ENCODE results near the gene CLASP1. TPM values are rescaled to one million over a fixed set of nuclear protein-coding genes. Genes with fewer than 3 reads are reported as not detected.
A peak's percentile ranks its signal among the peaks of the same experiment; 100 is the strongest.
"Not testable (repeated sequence)": the region's sequence is repeated elsewhere in the genome, so short reads cannot be mapped to it uniquely, and the experiment has no call there.

CLASP1 gene
- total RNA-seq, 1 experiment from 2014 or later: 45.9 TPM

DNA sequence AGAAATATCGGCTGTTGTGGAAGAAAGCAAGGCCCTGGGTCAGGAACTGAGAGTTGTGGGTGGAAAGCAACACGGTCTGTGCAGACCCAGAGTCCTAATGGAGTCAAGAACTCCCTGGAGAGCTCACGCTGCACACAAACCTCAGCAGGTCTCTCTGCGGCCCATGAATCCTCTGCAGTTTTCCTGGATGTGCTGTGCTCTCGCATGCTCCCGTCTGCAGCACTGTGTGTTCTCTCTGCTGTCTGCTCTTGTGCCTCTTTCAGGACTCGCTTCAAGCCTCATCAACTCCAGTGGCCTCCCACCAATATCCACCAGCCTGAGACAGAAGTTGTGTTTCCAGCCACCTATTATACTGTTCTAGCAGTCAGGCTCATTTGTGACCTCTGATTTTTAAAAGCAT lies 94.3 kb downstream of the CLASP1 start:
- no peak overlapping the region for H3K14ac ChIP-seq (ENCODE audit: insufficient read depth, low read length)
- Mint-ChIP-seq H3K4me3 (no peak overlapping the region), H3K9me3 (peaks cover 2 to 4% of the 10 kb centered on the region in 2 experiments; a peak in 2 of 5 replicates), H3K27ac (peak overlapping the region; percentile 58 to 82 (median 68); a peak in 5 of 7 replicates), H3K27me3 (ENCODE audit: low read depth) (no peaks in the 10 kb centered on the region), H3K4me1 (peaks cover 22 to 27% of the 10 kb centered on the region in 2 experiments), H3K36me3 (ENCODE audit: insufficient read depth in 1 of 3, low read depth in 3 of 3) (peaks cover 3 to 4% (median 3%) of the 10 kb centered on the region in 3 experiments; a peak in 6 of 7 replicates)
- H2BK20ac ChIP-seq (ENCODE audit: low read depth, low read length, poor library complexity, severe bottlenecking): no peak overlapping the region
- peaks cover 4% of the 10 kb centered on the region; the same call in 1 of the 2 replicates for H3K4me1 ChIP-seq (ENCODE audit: insufficient read depth, low read length)
- no peak overlapping the region for H3K18ac ChIP-seq (ENCODE audit: insufficient read length, low read depth, low read length)
- H4K20me1 ChIP-seq (ENCODE audit: control insufficient read depth, insufficient read depth, insufficient read length): no peaks in the 10 kb centered on the region
- no peak overlapping the region for H2AK5ac ChIP-seq (ENCODE audit: insufficient read length, low read length)
- no peak overlapping the region for H4K8ac ChIP-seq (replicated peaks; ENCODE audit: insufficient read length, low read depth, low read length)
- no peak overlapping the region for H2BK5ac ChIP-seq (ENCODE audit: insufficient read length, low read length)
- peaks cover 11% of the 10 kb centered on the region; the same call in 1 of the 2 replicates for H3K79me2 ChIP-seq (ENCODE audit: insufficient read depth, low read length)
- no peak overlapping the region for H4K91ac ChIP-seq (ENCODE audit: insufficient read length, low read depth, low read length)
- peaks cover 2% of the 10 kb centered on the region for H3K79me1 ChIP-seq (ENCODE audit: insufficient read depth, low read depth, low read length, poor library complexity, severe bottlenecking)
- H3K23ac ChIP-seq (ENCODE audit: insufficient read length, low read depth, low read length): no peak overlapping the region
- H2BK120ac ChIP-seq (ENCODE audit: low read depth, low read length, poor library complexity, severe bottlenecking): no peak overlapping the region
- H3K9ac ChIP-seq (ENCODE audit: extremely low read depth, insufficient read length, low read length): no peak overlapping the region
- H4K5ac ChIP-seq (ENCODE audit: insufficient read length, low read depth, low read length): no peak overlapping the region
- H2BK15ac ChIP-seq (ENCODE audit: low read depth, low read length): no peak overlapping the region
- no peak overlapping the region for H3K4ac ChIP-seq (ENCODE audit: low read depth, low read length)
- no peak overlapping the region for H3K4me2 ChIP-seq (ENCODE audit: insufficient read depth, insufficient read length, low read length)
- H3T11ph ChIP-seq (ENCODE audit: low read length): no peak overlapping the region
- no peak overlapping the region for H2BK12ac ChIP-seq (ENCODE audit: insufficient read length, low read depth, low read length)
- no peaks in the 10 kb centered on the region for H3K23me2 ChIP-seq (ENCODE audit: insufficient read length, low read depth, low read length, poor library complexity, severe bottlenecking)
- no peak overlapping the region for H2AFZ ChIP-seq (ENCODE audit: low read length)
- no peaks in the 10 kb centered on the region for H3K27me3 ChIP-seq (ENCODE audit: insufficient read depth, low read length)
- WGBS (ENCODE audit: extremely low coverage, insufficient read length, low lambda C conversion rate): no CpG with 5 or more reads among the region's 7 CpGs
- no peak for DNase-seq
- TF ChIP-seq, protein P1, sequence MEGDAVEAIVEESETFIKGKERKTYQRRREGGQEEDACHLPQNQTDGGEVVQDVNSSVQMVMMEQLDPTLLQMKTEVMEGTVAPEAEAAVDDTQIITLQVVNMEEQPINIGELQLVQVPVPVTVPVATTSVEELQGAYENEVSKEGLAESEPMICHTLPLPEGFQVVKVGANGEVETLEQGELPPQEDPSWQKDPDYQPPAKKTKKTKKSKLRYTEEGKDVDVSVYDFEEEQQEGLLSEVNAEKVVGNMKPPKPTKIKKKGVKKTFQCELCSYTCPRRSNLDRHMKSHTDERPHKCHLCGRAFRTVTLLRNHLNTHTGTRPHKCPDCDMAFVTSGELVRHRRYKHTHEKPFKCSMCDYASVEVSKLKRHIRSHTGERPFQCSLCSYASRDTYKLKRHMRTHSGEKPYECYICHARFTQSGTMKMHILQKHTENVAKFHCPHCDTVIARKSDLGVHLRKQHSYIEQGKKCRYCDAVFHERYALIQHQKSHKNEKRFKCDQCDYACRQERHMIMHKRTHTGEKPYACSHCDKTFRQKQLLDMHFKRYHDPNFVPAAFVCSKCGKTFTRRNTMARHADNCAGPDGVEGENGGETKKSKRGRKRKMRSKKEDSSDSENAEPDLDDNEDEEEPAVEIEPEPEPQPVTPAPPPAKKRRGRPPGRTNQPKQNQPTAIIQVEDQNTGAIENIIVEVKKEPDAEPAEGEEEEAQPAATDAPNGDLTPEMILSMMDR (conservative IDR thresholded peaks at IDR 0.05): no peak
- H3K9me3 ChIP-seq (ENCODE audit: control insufficient read depth, low read depth, low read length): no peaks in the 10 kb centered on the region
- H3K56ac ChIP-seq (ENCODE audit: insufficient read length, low read depth, low read length): no peak overlapping the region
- H3K27ac ChIP-seq (ENCODE audit: insufficient read length, low read depth, low read length): no peak overlapping the region

DNA sequence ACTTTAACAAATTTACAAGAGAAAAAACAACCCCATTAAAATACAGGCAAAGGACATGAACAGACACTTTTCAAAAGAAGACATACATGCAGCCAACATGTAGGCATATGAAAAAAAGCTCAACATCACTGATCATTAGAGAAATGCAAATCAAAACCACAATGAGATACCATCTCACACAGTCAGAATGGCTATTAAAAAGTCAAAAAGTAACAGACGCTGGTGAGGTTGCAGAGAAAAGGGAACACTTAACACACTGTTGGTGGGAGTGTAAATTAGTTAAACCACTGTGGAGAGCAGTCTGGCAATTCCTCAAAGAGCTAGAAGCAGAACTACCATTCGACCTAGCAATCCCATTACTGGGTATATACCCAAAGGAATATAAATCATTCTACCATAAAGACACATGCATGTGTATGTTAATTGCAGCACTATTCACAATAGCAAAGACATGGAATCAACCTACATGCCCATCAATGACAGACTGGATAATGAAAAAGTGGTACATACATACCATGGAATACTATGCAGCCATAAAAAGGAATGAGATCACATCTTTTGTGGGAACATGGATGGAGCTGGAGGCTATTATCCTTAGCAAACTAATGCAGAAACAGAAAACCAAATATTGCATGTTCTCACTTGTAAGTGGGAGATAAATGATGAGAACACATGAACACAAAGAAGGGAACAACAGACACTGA lies 96.6 kb downstream of the CLASP1 start:
- H4K20me1 ChIP-seq (ENCODE audit: control insufficient read depth, insufficient read depth, insufficient read length); H2BK5ac ChIP-seq (ENCODE audit: insufficient read length, low read length); H3K9me3 ChIP-seq (ENCODE audit: control insufficient read depth, low read depth, low read length); H2BK12ac ChIP-seq (ENCODE audit: insufficient read length, low read depth, low read length); H3T11ph ChIP-seq (ENCODE audit: low read length); H3K14ac ChIP-seq (ENCODE audit: insufficient read depth, low read length); DNase-seq; H3K23me2 ChIP-seq (ENCODE audit: insufficient read length, low read depth, low read length, poor library complexity, severe bottlenecking); H3K27me3 ChIP-seq (ENCODE audit: insufficient read depth, low read length); H2BK15ac ChIP-seq (ENCODE audit: low read depth, low read length); H3K27me3 Mint-ChIP-seq (ENCODE audit: low read depth); H4K91ac ChIP-seq (ENCODE audit: insufficient read length, low read depth, low read length); H3K23ac ChIP-seq (ENCODE audit: insufficient read length, low read depth, low read length); H3K56ac ChIP-seq (ENCODE audit: insufficient read length, low read depth, low read length); H3K4me2 ChIP-seq (ENCODE audit: insufficient read depth, insufficient read length, low read length); H4K5ac ChIP-seq (ENCODE audit: insufficient read length, low read depth, low read length); H3K4me3 Mint-ChIP-seq; H2AFZ ChIP-seq (ENCODE audit: low read length); H3K27ac ChIP-seq (ENCODE audit: insufficient read length, low read depth, low read length); H3K18ac ChIP-seq (ENCODE audit: insufficient read length, low read depth, low read length); H2BK120ac ChIP-seq (ENCODE audit: low read depth, low read length, poor library complexity, severe bottlenecking); H3K4me1 ChIP-seq (ENCODE audit: insufficient read depth, low read length); H3K9ac ChIP-seq (ENCODE audit: extremely low read depth, insufficient read length, low read length); H2BK20ac ChIP-seq (ENCODE audit: low read depth, low read length, poor library complexity, severe bottlenecking); H2AK5ac ChIP-seq (ENCODE audit: insufficient read length, low read length); H3K4ac ChIP-seq (ENCODE audit: low read depth, low read length); H3K79me1 ChIP-seq (ENCODE audit: insufficient read depth, low read depth, low read length, poor library complexity, severe bottlenecking); H3K9me3 Mint-ChIP-seq; H4K8ac ChIP-seq (replicated peaks; ENCODE audit: insufficient read length, low read depth, low read length): not testable (repeated sequence)
- peaks cover 11% of the 10 kb centered on the region; the same call in 1 of the 2 replicates for H3K79me2 ChIP-seq (ENCODE audit: insufficient read depth, low read length)
- 0 out of 7 replicates have a peak overlapping the region, but pooled peaks of 1 of the 3 experiments have one; percentile 45 for H3K27ac Mint-ChIP-seq
- peaks cover 5 to 11% (median 9%) of the 10 kb centered on the region in 3 experiments for H3K36me3 Mint-ChIP-seq (ENCODE audit: insufficient read depth in 1 of 3, low read depth in 3 of 3)
- H3K4me1 Mint-ChIP-seq: peaks cover 36 to 43% of the 10 kb centered on the region in 2 experiments
- no CpG with 5 or more reads among the region's 2 CpGs for WGBS (ENCODE audit: extremely low coverage, insufficient read length, low lambda C conversion rate)

Measured in H9 (cell line).